Measurements from ENCODE around the gene APOL3.
"Not testable (repeated sequence)": the region's sequence is repeated elsewhere in the genome, so short reads cannot be mapped to it uniquely, and the experiment has no call there.

APOL3 gene

DNA sequence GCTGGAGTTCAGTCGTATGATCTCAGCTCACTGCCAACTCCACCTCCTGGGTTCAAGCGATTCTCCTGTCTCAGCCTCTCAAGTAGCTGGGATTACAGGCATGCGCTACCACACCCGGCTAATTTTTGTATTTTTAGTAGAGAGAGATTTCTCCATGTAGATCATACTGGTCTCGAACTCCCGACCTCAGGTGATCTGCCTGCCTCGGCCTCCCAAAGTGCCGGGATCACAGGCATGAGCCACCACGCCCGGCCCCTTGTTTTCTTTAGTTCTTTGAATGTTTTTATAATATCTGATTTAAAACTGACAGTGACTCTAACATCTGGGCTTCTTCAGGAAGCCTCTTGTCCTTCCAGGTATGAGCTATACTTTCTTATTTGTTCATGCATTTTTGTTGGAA, 61.0 kb downstream of the APOL3 start:
- not testable (repeated sequence) for DNase-seq

GRCh38 chr22:36097880-36098279, 62.7 kb downstream of the APOL3 start:
- DNase-seq, result no peak

- DNase-seq, result not testable (repeated sequence)
Measured at GRCh38 chr22:36090772-36091171, 69.8 kb downstream of the APOL3 start.

Measured in islet precursor cell (in vitro differentiated cells).